CD14-positive monocyte (primary cell): Measurements from ENCODE around the gene CILP2. TPM values are rescaled to one million over a fixed set of nuclear protein-coding genes. Genes with fewer than 3 reads are reported as not detected.

Experiments used
- DNase-seq, 3 donors: peaks; one replicate each; pipeline ENCODE4 v3.0.0-alpha.2; 2011 to 2022
- H2AFZ ChIP-seq: 2 replicates; pipeline ENCODE4 v1.6.0; 2012; ENCODE audit warnings: mild to moderate bottlenecking, low read depth, low read length, inconsistent platforms; ENCODE audit not compliant: insufficient read depth, poor library complexity, severe bottlenecking
- H3K27ac ChIP-seq, 2 donors: 1 replicate in 1 of 2; 2 replicates in 1 of 2; pipeline ENCODE4 v1.5.1; 2012 to 2013; ENCODE audit warnings: low read length in 2 of 2, control low read depth in 1 of 2, inconsistent platforms in 1 of 2, low read depth in 1 of 2, mild to moderate bottlenecking in 1 of 2
- H3K27me3 ChIP-seq, 2 donors: one replicate each; pipeline versions ENCODE4 v1.6.0 to v1.6.1; 2011 to 2013; ENCODE audit warnings: low read length in 2 of 2; ENCODE audit not compliant: control insufficient read depth in 2 of 2, insufficient read depth in 2 of 2
- H3K36me3 ChIP-seq, 2 donors: replicated peaks in 1 of 2; 1 replicate in 1 of 2; 2 replicates in 1 of 2; pipeline versions ENCODE4 v1.5.1 to v1.6.1; 2012 to 2013; ENCODE audit warnings: low read length in 2 of 2, control low read depth in 1 of 2, inconsistent platforms in 1 of 2, mild to moderate bottlenecking in 1 of 2; ENCODE audit not compliant: insufficient read depth in 2 of 2, control insufficient read depth in 1 of 2
- H3K4me1 ChIP-seq, 2 donors: 1 replicate in 1 of 2; 2 replicates in 1 of 2; pipeline versions ENCODE4 v1.5.1 to v1.6.1; 2012 to 2013; ENCODE audit warnings: low read length in 2 of 2, control low read depth in 1 of 2, inconsistent platforms in 1 of 2, mild to moderate bottlenecking in 1 of 2, moderate library complexity in 1 of 2; ENCODE audit not compliant: insufficient read depth in 2 of 2, control insufficient read depth in 1 of 2
- H3K4me2 ChIP-seq: replicated peaks from 2 replicates; pipeline ENCODE3; 2012; ENCODE audit warnings: low read length, moderate library complexity, mild to moderate bottlenecking; ENCODE audit not compliant: poor library complexity, severe bottlenecking; ENCODE audit errors: extremely low read depth
- H3K4me3 ChIP-seq, 3 experiments: fragments of 200-600 bp in 1 of 3; sonication (generic) in 1 of 3; replicated peaks in 1 of 3; 1 replicate in 2 of 3; 2 replicates in 1 of 3; pipeline ENCODE4 v1.5.1; 2011 to 2013; ENCODE audit warnings: low read length in 3 of 3, mild to moderate bottlenecking in 3 of 3, control low read depth in 2 of 3, low read depth in 2 of 3, inconsistent platforms in 1 of 3, moderate library complexity in 1 of 3
- H3K79me2 ChIP-seq: 2 replicates; pipeline ENCODE4 v1.6.0; 2012; ENCODE audit warnings: mild to moderate bottlenecking, control low read depth, inconsistent platforms, low read length, moderate library complexity; ENCODE audit not compliant: insufficient read depth
- H3K9ac ChIP-seq: 2 replicates; pipeline ENCODE4 v1.6.0; 2017; ENCODE audit warnings: low read length, mild to moderate bottlenecking; ENCODE audit not compliant: insufficient read depth, poor library complexity, severe bottlenecking
- H3K9me3 ChIP-seq, 2 donors: replicated peaks in 1 of 2; 1 replicate in 1 of 2; 2 replicates in 1 of 2; pipeline versions ENCODE4 v1.5.1 to v1.6.1; 2012 to 2013; ENCODE audit warnings: low read length in 2 of 2, control low read depth in 1 of 2; ENCODE audit not compliant: control insufficient read depth in 1 of 2, insufficient read depth in 1 of 2
- H4K20me1 ChIP-seq: 2 replicates; pipeline ENCODE4 v1.6.0; 2012; ENCODE audit warnings: mild to moderate bottlenecking, low read length, control low read depth, moderate library complexity; ENCODE audit not compliant: insufficient read depth
- H3K27ac Mint-ChIP-seq, 7 donors: one replicate each; pipeline ENCODE4 v1.8.0; 2020; ENCODE audit warnings: mild to moderate bottlenecking in 7 of 7, mixed read lengths in 7 of 7, moderate library complexity in 6 of 7, inconsistent platforms in 2 of 7
- H3K27me3 Mint-ChIP-seq, 3 donors: one replicate each; pipeline ENCODE4 v1.8.0; 2021 to 2022; ENCODE audit warnings: low read depth in 3 of 3, mild to moderate bottlenecking in 3 of 3, mixed read lengths in 3 of 3, moderate library complexity in 3 of 3, inconsistent platforms in 1 of 3
- H3K36me3 Mint-ChIP-seq, 2 donors: one replicate each; pipeline ENCODE4 v1.8.0; 2020; ENCODE audit warnings: mixed read lengths in 2 of 2, inconsistent platforms in 1 of 2, mild to moderate bottlenecking in 1 of 2
- H3K4me1 Mint-ChIP-seq: one replicate; pipeline ENCODE4 v1.8.0; 2020; ENCODE audit warnings: mild to moderate bottlenecking, mixed read lengths
- H3K4me3 Mint-ChIP-seq, 2 donors: one replicate each; pipeline ENCODE4 v1.8.0; 2020; ENCODE audit warnings: mild to moderate bottlenecking in 2 of 2, mixed read lengths in 2 of 2, moderate library complexity in 1 of 2
- H3K9me3 Mint-ChIP-seq, 7 donors: one replicate each; pipeline ENCODE4 v1.8.0; 2020 to 2022; ENCODE audit warnings: mixed read lengths in 7 of 7, mild to moderate bottlenecking in 6 of 7, moderate library complexity in 6 of 7, inconsistent platforms in 2 of 7
- CTCF ChIP-seq: fragments of 200-600 bp; IDR thresholded peaks from one replicate; pipeline ENCODE4 v1.8.0; 2022; ENCODE audit warnings: antibody characterized with exemption, mild to moderate bottlenecking
- WGBS: methylation state at CpG from one replicate; pipeline ENCODE4 v1.1.5; 2013; ENCODE audit warnings: missing lambda C conversion rate; ENCODE audit not compliant: insufficient coverage; 5-methylcytosine and 5-hydroxymethylcytosine counted together
- intact Hi-C, 2 donors: fragments of 100-400 bp; cut with micrococcal nuclease; formaldehyde crosslinking; loops; one replicate each; pipeline versions ENCODE4 v1.15.0 to v1.15.1; 2023
- polyA plus RNA-seq, 3 donors: library from polyadenylated mRNA; depleted of rRNA in 1 of 3; unstranded in 2 of 3; stranded (reverse) in 1 of 3; fragments of 300-500 nt in 2 of 3; fragments of >200 nt in 1 of 3; fragmentation: Illumina TruSeq in 2 of 3; gene quantifications; 1 replicate in 2 of 3; 2 replicates in 1 of 3; pipeline ENCODE4 v1.2.3, GENCODE V29; 2012 to 2021

The CILP2 gene
- polyA plus RNA-seq, 3 donors, result 0.04 TPM; not detected in 2

GRCh38 chr19:19495614-19496603, 42.2 kb upstream of the CILP2 start:
- Mint-ChIP-seq H3K9me3 (peaks cover 0 to 2% (median 0%) of the 10 kb centered on the region in 7 donors), H3K4me1 (peaks cover 2% of the 10 kb centered on the region), H3K36me3 (peaks cover 79 to 100% of the 10 kb centered on the region in 2 donors), H3K27me3 (peaks cover 0 to 1% (median 0%) of the 10 kb centered on the region in 3 donors), H3K4me3 (no peak overlapping the region), H3K27ac (peak overlapping the region in 3 of 7 donors; percentile 21 to 45 (median 26))
- Histone ChIP-seq H3K9me3 (no peaks in the 10 kb centered on the region), H3K4me2 (no peak overlapping the region), H2AFZ (no peak overlapping the region), H4K20me1 (peaks cover 58% of the 10 kb centered on the region), H3K36me3 (peaks cover 88 to 98% of the 10 kb centered on the region in 2 donors), H3K9ac (no peak overlapping the region), H3K27me3 (no peaks in the 10 kb centered on the region), H3K27ac (no peak overlapping the region), H3K4me1 (no peaks in the 10 kb centered on the region), H3K4me3 (no peak overlapping the region), H3K79me2 (peaks cover 26% of the 10 kb centered on the region)
- 98% methylated on average over 30 of the region's 30 CpGs for WGBS
- TF ChIP-seq CTCF, result no peak
- intact Hi-C loops, result no loop called here
- DNase-seq, result no peak

- Mint-ChIP-seq H3K9me3 (peaks cover 0 to 5% (median 0%) of the 10 kb centered on the region in 7 donors), H3K27me3 (peaks cover 0 to 3% (median 0%) of the 10 kb centered on the region in 3 donors)
- intact Hi-C loops, result no loop called here
Measured at GRCh38 chr19:19498255-19498991, 39.6 kb upstream of the CILP2 start.

More at GRCh38 chr19:19498255-19498991, 39.6 kb upstream of the CILP2 start:
- H3K27ac Mint-ChIP-seq, result peak overlapping the region in 1 of 7 donors; percentile 35
- H3K4me3 Mint-ChIP-seq, result no peak overlapping the region
- peaks cover 89 to 99% of the 10 kb centered on the region in 2 donors for H3K36me3 Mint-ChIP-seq
- Histone ChIP-seq H3K27me3 (no peaks in the 10 kb centered on the region), H3K4me2 (no peak overlapping the region), H3K36me3 (peaks cover 93 to 99% of the 10 kb centered on the region in 2 donors), H3K4me3 (no peak overlapping the region), H3K79me2 (peaks cover 8% of the 10 kb centered on the region), H2AFZ (no peak overlapping the region), H3K9me3 (no peaks in the 10 kb centered on the region), H3K9ac (no peak overlapping the region), H3K4me1 (no peaks in the 10 kb centered on the region), H3K27ac (peak overlapping the region in 1 of 2 donors; percentile 18), H4K20me1 (peaks cover 46% of the 10 kb centered on the region)
- H3K4me1 Mint-ChIP-seq, result peaks cover 2% of the 10 kb centered on the region
- no peak for TF ChIP-seq CTCF
- no peak for DNase-seq
- WGBS, result 96% methylated on average over 24 of the region's 33 CpGs
